Measurements from ENCODE around the gene KRT85. TPM values are rescaled to one million over a fixed set of nuclear protein-coding genes. Genes with fewer than 3 reads are reported as not detected.
"Not testable (repeated sequence)": the region's sequence is repeated elsewhere in the genome, so short reads cannot be mapped to it uniquely, and the experiment has no call there.

The KRT85 gene
- total RNA-seq, 1 donor from 2014 or later, result not detected

GRCh38 chr12:52349196-52349595, 18.1 kb downstream of the KRT85 start:
- no peak for DNase-seq (ENCODE audit: low spot score)

- DNase-seq (ENCODE audit: low spot score), result no peak
These were observed 19.4 kb downstream of the KRT85 start for GRCh38 chr12:52347551-52348510.

GRCh38 chr12:52347016-52347415, 20.3 kb downstream of the KRT85 start:
- DNase-seq (ENCODE audit: low spot score), result no peak

- no peak for DNase-seq (ENCODE audit: low spot score)
These were observed 20.7 kb downstream of the KRT85 start for GRCh38 chr12:52346593-52346992.

- not testable (repeated sequence) for DNase-seq (ENCODE audit: low spot score)
These were observed 22.2 kb downstream of the KRT85 start for GRCh38 chr12:52345041-52345440.

- no peak for DNase-seq (ENCODE audit: low spot score)
These were observed 23.2 kb downstream of the KRT85 start for GRCh38 chr12:52344111-52344510.

- DNase-seq (ENCODE audit: low spot score), result no peak
These were observed 23.7 kb downstream of the KRT85 start for GRCh38 chr12:52343550-52343949.

GRCh38 chr12:52342781-52343490, 24.3 kb downstream of the KRT85 start:
- DNase-seq (ENCODE audit: low spot score), result no peak

GRCh38 chr12:52341066-52341580, 26.2 kb downstream of the KRT85 start:
- no peak for DNase-seq (ENCODE audit: low spot score)

GRCh38 chr12:52338241-52338960, 28.9 kb downstream of the KRT85 start:
- DNase-seq (ENCODE audit: low spot score), result no peak

- no peak for DNase-seq (ENCODE audit: low spot score)
These were observed 30.2 kb downstream of the KRT85 start for GRCh38 chr12:52337054-52337453.

GRCh38 chr12:52336641-52337040, 30.6 kb downstream of the KRT85 start:
- DNase-seq (ENCODE audit: low spot score), result no peak

GRCh38 chr12:52335598-52336262, 31.6 kb downstream of the KRT85 start:
- no peak for DNase-seq (ENCODE audit: low spot score)

- no peak for DNase-seq (ENCODE audit: low spot score)
These were observed 33.1 kb downstream of the KRT85 start for GRCh38 chr12:52334185-52334584.

- no peak for DNase-seq (ENCODE audit: low spot score)
These were observed 34.0 kb downstream of the KRT85 start for GRCh38 chr12:52333321-52333720.

GRCh38 chr12:52332381-52332780, 34.9 kb downstream of the KRT85 start:
- no peak for DNase-seq (ENCODE audit: low spot score)

GRCh38 chr12:52331833-52332232, 35.4 kb downstream of the KRT85 start:
- no peak for DNase-seq (ENCODE audit: low spot score)

- DNase-seq (ENCODE audit: low spot score), result no peak
These were observed 36.2 kb downstream of the KRT85 start for GRCh38 chr12:52331039-52331438.

GRCh38 chr12:52327830-52328500, 39.3 kb downstream of the KRT85 start:
- DNase-seq (ENCODE audit: low spot score), result no peak

- DNase-seq (ENCODE audit: low spot score), result peak; percentile 80
These were observed 40.0 kb downstream of the KRT85 start for GRCh38 chr12:52327052-52327829.
